H1 (cell line): ENCODE data around the gene PHTF2. TPM values are rescaled to one million over a fixed set of nuclear protein-coding genes. Genes with fewer than 3 reads are reported as not detected.

Source experiments
- CHD7 ChIP-seq: fragments of 300-600 bp; sonication (generic); IDR thresholded peaks from 2 replicates; pipeline ENCODE4 v1.7.1; 2012; ENCODE audit warnings: low read length, moderate library complexity, mild to moderate bottlenecking, inconsistent platforms; ENCODE audit not compliant: insufficient replicate concordance
- MAFK ChIP-seq: IDR thresholded peaks from 2 replicates; pipeline ENCODE4 v1.6.1; 2012; ENCODE audit warnings: low read depth, mild to moderate bottlenecking, improper control_type of control experiment, low read length
- polyA plus RNA-seq, 7 experiments: library from polyadenylated mRNA; depleted of rRNA in 3 of 7; stranded (reverse) in 5 of 7; unstranded in 2 of 7; fragments of >200 nt in 5 of 7; fragments of 200-250 nt in 2 of 7; gene quantifications; 1 replicate in 5 of 7; 2 replicates in 1 of 7; 4 replicates in 1 of 7; pipeline versions ENCODE4 v1.2.1 to v1.2.3, GENCODE V29; 2011 to 2013; ENCODE audit warnings: missing spikeins in 2 of 7, mixed read lengths in 2 of 7
- total RNA-seq: library from RNA; stranded (reverse); fragmentation: NEBNext Ultra II Directional; extraction: Animal tissue kit (Norgen Biotek cat#: 25700); gene quantifications from 2 replicates; pipeline ENCODE4 v1.2.1, GENCODE V29; 2021

PHTF2 gene
- total and polyA plus RNA-seq, 2 of the 8 experiments (the other 6 are each of a cell fraction or from before 2014, with no cell fraction given): 9.0 to 25.4 TPM

DNA sequence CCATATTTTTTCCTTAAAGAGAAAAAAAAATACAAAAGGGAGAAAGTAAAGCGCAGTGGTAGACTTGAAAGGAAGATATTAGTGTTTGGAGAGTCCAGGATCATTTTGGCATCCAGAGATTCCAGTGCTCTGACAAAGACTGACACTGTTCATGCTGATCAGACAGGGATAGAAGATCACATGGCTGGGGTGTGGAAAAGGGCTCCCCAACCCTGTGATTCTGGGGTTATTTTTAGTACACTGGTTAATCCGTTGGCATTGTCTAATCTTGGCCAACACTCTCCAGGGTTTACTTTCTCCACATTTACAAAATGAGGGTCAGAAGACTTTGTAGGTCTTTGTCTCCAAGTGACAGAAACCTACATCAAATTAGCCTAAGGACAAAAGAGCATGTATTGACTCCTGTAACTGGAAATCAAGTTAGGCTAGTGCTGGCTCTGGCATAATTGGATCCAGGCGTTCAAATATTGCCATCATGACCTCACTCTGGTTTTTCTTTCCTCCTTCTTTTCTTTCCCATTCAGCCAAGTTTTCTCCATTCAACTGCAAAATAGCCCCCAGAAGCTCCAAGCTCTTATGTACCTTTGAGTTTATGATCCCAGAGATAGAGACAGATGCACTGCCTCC is 181.6 kb downstream of the PHTF2 start (continued):
- TF ChIP-seq MAFK (no peak), CHD7 (no peak)
- TF ChIP-seq, all 59 proteins: peak for 0
